ENCODE measurements around the gene GTF2F1.

DNA sequence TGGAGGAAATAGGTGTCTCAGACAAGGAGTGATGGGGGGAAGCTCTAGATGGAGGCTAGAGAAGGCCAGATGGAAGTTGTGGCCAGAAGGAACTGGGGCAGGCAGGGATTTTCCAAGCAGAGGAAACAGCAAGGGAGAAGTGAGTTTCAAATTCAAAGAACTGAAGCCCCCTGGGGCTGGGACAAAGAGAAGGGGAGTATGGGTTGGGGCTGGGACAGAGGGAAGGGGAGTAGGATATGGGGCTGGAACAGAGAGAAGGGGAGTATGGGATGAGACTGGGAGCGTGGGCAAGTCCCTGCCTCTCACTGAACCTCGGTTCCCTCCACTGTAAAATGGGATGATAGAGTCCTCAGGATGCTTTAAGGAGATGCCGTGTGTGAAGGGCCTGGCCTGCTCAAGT lies 1.9 kb upstream of the GTF2F1 start:
- TF ChIP-seq POLR2AphosphoS5 (IDR thresholded peaks at IDR 0.05; ENCODE audit: low read depth, low read length) (no peak), SPI1 (IDR thresholded peaks at IDR 0.05; ENCODE audit: low read depth, low read length) (no peak)

Data from GM12891 (cell line).